ENCODE data around the gene ZBTB12.
"Not testable (repeated sequence)": the region's sequence is repeated elsewhere in the genome, so short reads cannot be mapped to it uniquely, and the experiment has no call there.

Gene ZBTB12

DNA sequence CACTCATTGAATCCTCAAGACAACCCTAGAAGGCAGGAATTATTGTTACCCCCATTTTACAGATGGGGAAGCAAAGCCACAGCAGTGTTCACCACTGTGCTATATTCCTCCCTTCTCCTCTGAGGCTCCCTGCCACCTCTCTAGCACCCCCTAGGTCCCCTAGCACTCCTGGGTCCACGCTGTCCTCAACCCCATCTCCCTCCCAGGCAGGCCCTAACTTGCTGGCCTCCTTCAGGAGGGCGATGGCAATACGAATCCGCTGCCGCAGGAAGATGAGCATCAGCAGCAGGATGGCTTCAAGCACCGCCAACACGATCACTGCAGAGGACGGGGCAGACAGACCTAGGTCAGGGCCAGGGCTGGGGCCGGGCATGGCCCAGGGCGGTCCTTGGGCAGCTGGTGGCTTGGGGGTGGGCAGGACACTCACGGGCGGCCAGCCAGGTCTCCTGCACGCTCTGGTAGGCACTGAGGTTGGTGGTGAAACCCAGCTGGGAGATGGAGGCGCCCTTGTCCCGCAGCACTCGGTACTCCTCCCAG, 31.4 kb downstream of the ZBTB12 start:
- no peak overlapping the region for H3K4me3 ChIP-seq (ENCODE audit: low read depth, low read length, poor library complexity, severe bottlenecking)
- no peaks in the 10 kb centered on the region for H3K4me1 ChIP-seq (ENCODE audit: insufficient read depth, low read length, severe bottlenecking)
- H3K79me2 ChIP-seq (ENCODE audit: insufficient read depth, low read length), result no peaks in the 10 kb centered on the region
- H3K27me3 ChIP-seq (ENCODE audit: insufficient read depth, low read length), result no peaks in the 10 kb centered on the region
- H3K9ac ChIP-seq (ENCODE audit: low read length), result no peak overlapping the region
- no peaks in the 10 kb centered on the region for H3K36me3 ChIP-seq (ENCODE audit: insufficient read depth, low read length)
- no peak for TF ChIP-seq EZH2 (IDR thresholded peaks at IDR 0.05; ENCODE audit: borderline replicate concordance, low read length)
- TF ChIP-seq, protein P1, sequence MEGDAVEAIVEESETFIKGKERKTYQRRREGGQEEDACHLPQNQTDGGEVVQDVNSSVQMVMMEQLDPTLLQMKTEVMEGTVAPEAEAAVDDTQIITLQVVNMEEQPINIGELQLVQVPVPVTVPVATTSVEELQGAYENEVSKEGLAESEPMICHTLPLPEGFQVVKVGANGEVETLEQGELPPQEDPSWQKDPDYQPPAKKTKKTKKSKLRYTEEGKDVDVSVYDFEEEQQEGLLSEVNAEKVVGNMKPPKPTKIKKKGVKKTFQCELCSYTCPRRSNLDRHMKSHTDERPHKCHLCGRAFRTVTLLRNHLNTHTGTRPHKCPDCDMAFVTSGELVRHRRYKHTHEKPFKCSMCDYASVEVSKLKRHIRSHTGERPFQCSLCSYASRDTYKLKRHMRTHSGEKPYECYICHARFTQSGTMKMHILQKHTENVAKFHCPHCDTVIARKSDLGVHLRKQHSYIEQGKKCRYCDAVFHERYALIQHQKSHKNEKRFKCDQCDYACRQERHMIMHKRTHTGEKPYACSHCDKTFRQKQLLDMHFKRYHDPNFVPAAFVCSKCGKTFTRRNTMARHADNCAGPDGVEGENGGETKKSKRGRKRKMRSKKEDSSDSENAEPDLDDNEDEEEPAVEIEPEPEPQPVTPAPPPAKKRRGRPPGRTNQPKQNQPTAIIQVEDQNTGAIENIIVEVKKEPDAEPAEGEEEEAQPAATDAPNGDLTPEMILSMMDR (IDR thresholded peaks at IDR 0.05; ENCODE audit: low read length), result peak; percentile 33; the same call in 1 of the 2 replicates
- H3K9me2 ChIP-seq (ENCODE audit: low read depth, low read length), result no peaks in the 10 kb centered on the region
- H3K4me2 ChIP-seq (ENCODE audit: low read length), result no peak overlapping the region
- no peaks in the 10 kb centered on the region for H3F3A ChIP-seq (ENCODE audit: insufficient read depth, low read length)
- H3K9me3 ChIP-seq (ENCODE audit: low read length), result no peaks in the 10 kb centered on the region
- no peak overlapping the region for H3K27ac ChIP-seq (ENCODE audit: low read depth, low read length, poor library complexity, severe bottlenecking)
- no peak overlapping the region for H2AFZ ChIP-seq (ENCODE audit: low read length)
- H4K20me1 ChIP-seq (ENCODE audit: insufficient read depth, low read length), result no peaks in the 10 kb centered on the region

DNA sequence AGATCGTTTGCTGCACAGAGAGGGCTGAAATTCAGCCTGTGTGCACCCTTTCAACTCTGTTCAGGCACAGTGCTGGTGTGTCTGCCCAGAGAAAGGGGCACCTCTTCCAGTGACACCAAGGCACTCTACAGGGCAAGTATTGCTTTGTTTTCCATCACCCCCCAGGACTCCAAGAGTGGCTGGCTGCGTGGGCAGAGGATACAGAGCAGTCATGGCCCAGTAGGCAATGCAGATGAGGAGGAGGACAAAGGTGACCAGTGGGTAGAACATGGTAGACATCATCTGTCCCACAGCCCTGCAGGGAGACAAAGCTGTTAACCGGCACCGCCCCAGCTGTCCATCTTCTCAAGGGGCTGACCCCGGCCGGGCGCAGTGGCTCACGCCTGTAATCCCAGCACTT, 32.5 kb downstream of the ZBTB12 start:
- Histone ChIP-seq H2AFZ (ENCODE audit: low read length) (no peak overlapping the region), H3K4me2 (ENCODE audit: low read length) (no peak overlapping the region), H3K79me2 (ENCODE audit: insufficient read depth, low read length) (no peaks in the 10 kb centered on the region), H3K9me2 (ENCODE audit: low read depth, low read length) (no peaks in the 10 kb centered on the region), H3K27ac (ENCODE audit: low read depth, low read length, poor library complexity, severe bottlenecking) (no peak overlapping the region), H4K20me1 (ENCODE audit: insufficient read depth, low read length) (no peaks in the 10 kb centered on the region), H3K9me3 (ENCODE audit: low read length) (no peaks in the 10 kb centered on the region), H3K9ac (ENCODE audit: low read length) (no peak overlapping the region), H3K27me3 (ENCODE audit: insufficient read depth, low read length) (no peaks in the 10 kb centered on the region), H3F3A (ENCODE audit: insufficient read depth, low read length) (no peaks in the 10 kb centered on the region), H3K4me3 (ENCODE audit: low read depth, low read length, poor library complexity, severe bottlenecking) (no peak overlapping the region), H3K36me3 (ENCODE audit: insufficient read depth, low read length) (no peaks in the 10 kb centered on the region), H3K4me1 (ENCODE audit: insufficient read depth, low read length, severe bottlenecking) (peaks cover 5% of the 10 kb centered on the region)
- no peak for TF ChIP-seq EZH2 (IDR thresholded peaks at IDR 0.05; ENCODE audit: borderline replicate concordance, low read length)

DNA sequence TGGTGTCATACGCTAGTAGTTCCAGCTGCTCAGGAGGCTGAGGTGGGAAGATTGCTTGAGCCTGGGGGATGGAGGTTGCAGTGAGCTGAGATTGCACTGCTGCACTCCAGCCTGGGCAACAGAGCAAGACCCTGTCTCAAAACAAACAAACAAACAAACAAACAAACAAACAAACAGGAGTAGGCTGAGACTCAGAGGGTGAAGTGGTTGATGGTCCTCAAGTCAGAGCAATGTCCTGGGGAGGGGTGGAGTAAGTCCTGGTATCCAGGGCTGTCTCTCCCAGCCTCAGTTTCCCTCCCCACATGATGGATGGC, 33.3 kb downstream of the ZBTB12 start:
- H3K27me3 ChIP-seq (ENCODE audit: insufficient read depth, low read length); H3K36me3 ChIP-seq (ENCODE audit: insufficient read depth, low read length); H3K79me2 ChIP-seq (ENCODE audit: insufficient read depth, low read length); H4K20me1 ChIP-seq (ENCODE audit: insufficient read depth, low read length); H3K9me2 ChIP-seq (ENCODE audit: low read depth, low read length); H2AFZ ChIP-seq (ENCODE audit: low read length); H3K9me3 ChIP-seq (ENCODE audit: low read length); H3K9ac ChIP-seq (ENCODE audit: low read length); H3K27ac ChIP-seq (ENCODE audit: low read depth, low read length, poor library complexity, severe bottlenecking); H3K4me3 ChIP-seq (ENCODE audit: low read depth, low read length, poor library complexity, severe bottlenecking); H3F3A ChIP-seq (ENCODE audit: insufficient read depth, low read length); H3K4me2 ChIP-seq (ENCODE audit: low read length): not testable (repeated sequence)
- H3K4me1 ChIP-seq (ENCODE audit: insufficient read depth, low read length, severe bottlenecking), result peaks cover 10% of the 10 kb centered on the region

DNA sequence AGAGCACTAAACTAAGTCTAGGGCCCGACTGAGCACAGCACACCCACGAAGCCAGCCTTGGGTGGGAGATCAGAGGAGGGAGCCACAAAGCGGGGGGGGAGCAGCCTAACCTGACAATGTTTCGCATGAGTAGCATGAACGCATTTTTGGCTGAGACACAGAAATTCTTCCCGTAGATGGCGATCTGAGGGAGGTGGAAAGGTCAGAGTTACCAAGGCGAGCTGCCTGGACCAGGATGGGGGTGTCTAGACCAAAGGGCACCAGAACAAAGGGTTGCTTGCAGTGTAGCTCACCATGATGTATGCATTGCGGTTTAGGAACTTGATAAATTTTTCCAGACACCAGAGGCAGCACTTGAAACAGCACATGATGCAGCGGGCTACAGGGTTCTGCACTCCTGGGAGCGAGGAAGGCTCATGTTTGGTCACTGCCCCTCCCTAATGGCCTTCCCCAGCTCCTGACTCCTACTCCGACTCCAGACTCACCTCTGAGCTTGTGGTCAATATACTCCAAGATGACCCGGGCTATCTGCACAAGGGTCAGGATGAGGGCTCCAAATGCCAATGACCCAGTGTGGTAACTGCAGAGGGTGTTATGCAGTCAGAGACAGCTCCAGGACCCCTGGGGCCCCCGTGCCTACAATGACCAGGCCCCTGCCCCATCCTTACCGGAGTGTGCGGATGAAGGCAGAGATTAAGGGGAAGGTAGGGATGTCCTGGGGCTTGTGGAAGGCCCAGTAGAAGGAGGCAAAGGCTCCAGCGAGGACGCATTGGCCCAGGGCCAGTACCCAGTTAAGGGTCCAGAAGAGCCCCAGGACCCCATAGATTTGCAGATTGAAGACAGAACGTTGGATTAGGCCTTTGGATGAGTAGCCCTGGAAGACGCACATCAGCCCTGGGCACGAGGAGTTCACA, 36.4 kb downstream of the ZBTB12 start:
- Histone ChIP-seq H2AFZ (ENCODE audit: low read length) (no peak overlapping the region), H3K9me2 (ENCODE audit: low read depth, low read length) (no peaks in the 10 kb centered on the region)

More for the DNA sequence above, 36.4 kb downstream of the ZBTB12 start:
- Histone ChIP-seq H3K9me3 (ENCODE audit: low read length) (no peaks in the 10 kb centered on the region), H3K79me2 (ENCODE audit: insufficient read depth, low read length) (no peaks in the 10 kb centered on the region), H3K27ac (ENCODE audit: low read depth, low read length, poor library complexity, severe bottlenecking) (no peak overlapping the region), H3K4me1 (ENCODE audit: insufficient read depth, low read length, severe bottlenecking) (peaks cover 26% of the 10 kb centered on the region), H3K27me3 (ENCODE audit: insufficient read depth, low read length) (no peaks in the 10 kb centered on the region), H4K20me1 (ENCODE audit: insufficient read depth, low read length) (no peaks in the 10 kb centered on the region), H3F3A (ENCODE audit: insufficient read depth, low read length) (no peaks in the 10 kb centered on the region), H3K36me3 (ENCODE audit: insufficient read depth, low read length) (peaks cover 7% of the 10 kb centered on the region; the same call in 1 of the 2 replicates), H3K4me3 (ENCODE audit: low read depth, low read length, poor library complexity, severe bottlenecking) (no peak overlapping the region), H3K4me2 (ENCODE audit: low read length) (no peak overlapping the region), H3K9ac (ENCODE audit: low read length) (no peak overlapping the region)
- no peak for TF ChIP-seq EZH2 (IDR thresholded peaks at IDR 0.05; ENCODE audit: borderline replicate concordance, low read length)
- TF ChIP-seq, protein P1 (IDR thresholded peaks at IDR 0.05; ENCODE audit: low read length), result no peak

All from OCI-LY1 (cell line).